ENCODE measurements around the gene UTY.

GRCh38 chrY:13361656-13362636 is 117.9 kb downstream of the UTY start:
- TF ChIP-seq, protein P1, sequence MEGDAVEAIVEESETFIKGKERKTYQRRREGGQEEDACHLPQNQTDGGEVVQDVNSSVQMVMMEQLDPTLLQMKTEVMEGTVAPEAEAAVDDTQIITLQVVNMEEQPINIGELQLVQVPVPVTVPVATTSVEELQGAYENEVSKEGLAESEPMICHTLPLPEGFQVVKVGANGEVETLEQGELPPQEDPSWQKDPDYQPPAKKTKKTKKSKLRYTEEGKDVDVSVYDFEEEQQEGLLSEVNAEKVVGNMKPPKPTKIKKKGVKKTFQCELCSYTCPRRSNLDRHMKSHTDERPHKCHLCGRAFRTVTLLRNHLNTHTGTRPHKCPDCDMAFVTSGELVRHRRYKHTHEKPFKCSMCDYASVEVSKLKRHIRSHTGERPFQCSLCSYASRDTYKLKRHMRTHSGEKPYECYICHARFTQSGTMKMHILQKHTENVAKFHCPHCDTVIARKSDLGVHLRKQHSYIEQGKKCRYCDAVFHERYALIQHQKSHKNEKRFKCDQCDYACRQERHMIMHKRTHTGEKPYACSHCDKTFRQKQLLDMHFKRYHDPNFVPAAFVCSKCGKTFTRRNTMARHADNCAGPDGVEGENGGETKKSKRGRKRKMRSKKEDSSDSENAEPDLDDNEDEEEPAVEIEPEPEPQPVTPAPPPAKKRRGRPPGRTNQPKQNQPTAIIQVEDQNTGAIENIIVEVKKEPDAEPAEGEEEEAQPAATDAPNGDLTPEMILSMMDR (IDR thresholded peaks at IDR 0.05; ENCODE audit: extremely low read depth in 1 of 2, insufficient read depth in 1 of 2, low read depth in 1 of 2, low read length in 2 of 2), result no peak
- TF ChIP-seq FOS (IDR thresholded peaks at IDR 0.05; ENCODE audit: borderline replicate concordance, insufficient read depth, low read length), result no peak
- peak; percentile 39 for TF ChIP-seq JUN (IDR thresholded peaks at IDR 0.05; ENCODE audit: borderline replicate concordance, insufficient read depth, insufficient read length, low read depth)
